Trophoblast cell (in vitro differentiated cells and primary cell): Measurements from ENCODE around the gene S100A8.

Source experiments
- DNase-seq, 2 donors: peaks; one replicate each; pipeline ENCODE4 v3.0.0-alpha.2; 2016
- H2AFZ ChIP-seq: 2 replicates; pipeline ENCODE4 v1.6.1; 2013; ENCODE audit warnings: low read length, moderate library complexity, mild to moderate bottlenecking; ENCODE audit not compliant: insufficient read depth, poor library complexity
- H2AK5ac ChIP-seq: 2 replicates; pipeline ENCODE4 v1.6.1; 2013; ENCODE audit warnings: mild to moderate bottlenecking, low read length
- H2BK120ac ChIP-seq: 2 replicates; pipeline ENCODE4 v1.6.1; 2013; ENCODE audit warnings: low read length, mild to moderate bottlenecking, moderate library complexity; ENCODE audit not compliant: insufficient read depth, poor library complexity
- H2BK12ac ChIP-seq: 2 replicates; pipeline ENCODE4 v1.6.1; 2013; ENCODE audit warnings: mild to moderate bottlenecking, low read length, moderate library complexity
- H2BK5ac ChIP-seq: 2 replicates; pipeline ENCODE4 v1.6.1; 2013; ENCODE audit warnings: low read length, low read depth, moderate library complexity, mild to moderate bottlenecking; ENCODE audit not compliant: poor library complexity
- H3K14ac ChIP-seq: 2 replicates; pipeline ENCODE4 v1.6.1; 2013; ENCODE audit warnings: mild to moderate bottlenecking, low read length
- H3K18ac ChIP-seq: 2 replicates; pipeline ENCODE4 v1.6.1; 2013; ENCODE audit warnings: mild to moderate bottlenecking, low read length
- H3K23ac ChIP-seq: 2 replicates; pipeline ENCODE4 v1.6.1; 2013; ENCODE audit warnings: low read length
- H3K27ac ChIP-seq: 2 replicates; pipeline ENCODE4 v1.5.1; 2013; ENCODE audit warnings: low read depth, mild to moderate bottlenecking, inconsistent platforms, low read length, moderate library complexity
- H3K27me3 ChIP-seq: 2 replicates; pipeline ENCODE4 v1.6.1; 2013; ENCODE audit warnings: inconsistent platforms, mild to moderate bottlenecking, low read length, moderate library complexity; ENCODE audit not compliant: insufficient read depth
- H3K36me3 ChIP-seq, 2 experiments: 1 replicate in 1 of 2; 2 replicates in 1 of 2; pipeline ENCODE4 v1.6.1; 2013; ENCODE audit warnings: low read length in 2 of 2, mild to moderate bottlenecking in 2 of 2, moderate library complexity in 1 of 2; ENCODE audit not compliant: insufficient read depth in 2 of 2, control insufficient read depth in 1 of 2
- H3K4ac ChIP-seq: 2 replicates; pipeline ENCODE4 v1.6.1; 2013; ENCODE audit warnings: low read depth, mild to moderate bottlenecking, low read length, moderate library complexity
- H3K4me1 ChIP-seq, 2 experiments: 1 replicate in 1 of 2; 2 replicates in 1 of 2; pipeline ENCODE4 v1.6.1; 2013; ENCODE audit warnings: low read length in 2 of 2, mild to moderate bottlenecking in 2 of 2, moderate library complexity in 1 of 2; ENCODE audit not compliant: insufficient read depth in 2 of 2, control insufficient read depth in 1 of 2
- H3K4me2 ChIP-seq: 2 replicates; pipeline ENCODE4 v1.6.1; 2013; ENCODE audit warnings: inconsistent platforms, mild to moderate bottlenecking, low read length, moderate library complexity
- H3K4me3 ChIP-seq: 2 replicates; pipeline ENCODE4 v1.5.1; 2013; ENCODE audit warnings: mild to moderate bottlenecking, low read depth, low read length, inconsistent platforms
- H3K79me1 ChIP-seq: one replicate; pipeline ENCODE4 v1.6.1; 2013; ENCODE audit warnings: low read length
- H3K79me2 ChIP-seq: 2 replicates; pipeline ENCODE4 v1.6.1; 2013; ENCODE audit warnings: low read length, mild to moderate bottlenecking; ENCODE audit not compliant: control insufficient read depth, insufficient read depth, poor library complexity
- H3K9ac ChIP-seq: 2 replicates; pipeline ENCODE4 v1.6.1; 2013; ENCODE audit warnings: mild to moderate bottlenecking, low read length
- H3K9me3 ChIP-seq: 2 replicates; pipeline ENCODE4 v1.6.1; 2013; ENCODE audit warnings: low read depth, mild to moderate bottlenecking, control low read depth, inconsistent platforms, low read length; ENCODE audit not compliant: insufficient read depth
- H4K12ac ChIP-seq: 2 replicates; pipeline ENCODE4 v1.6.1; 2013; ENCODE audit warnings: low read depth, mild to moderate bottlenecking, low read length, moderate library complexity
- H4K8ac ChIP-seq: 2 replicates; pipeline ENCODE4 v1.6.1; 2013; ENCODE audit warnings: low read depth, mild to moderate bottlenecking, low read length, moderate library complexity
- H4K91ac ChIP-seq: one replicate; pipeline ENCODE4 v1.6.1; 2013; ENCODE audit warnings: low read depth, mild to moderate bottlenecking, low read length, moderate library complexity
- WGBS: extraction: QIAGEN DNeasy Blood & Tissue Kit; methylation state at CpG from one replicate; pipeline ENCODE4 v1.1.7; 2013; ENCODE audit warnings: missing lambda C conversion rate; ENCODE audit not compliant: insufficient read length, insufficient coverage; ENCODE audit errors: extremely low coverage; 5-methylcytosine and 5-hydroxymethylcytosine counted together

Gene S100A8

GRCh38 chr1:153352523-153352922, 38.4 kb downstream of the S100A8 start:
- WGBS, result no CpG with 5 or more reads among the region's 4 CpGs
- H3K4ac ChIP-seq, result no peak overlapping the region
- H3K9me3 ChIP-seq, result no peaks in the 10 kb centered on the region
- no peak overlapping the region for H3K18ac ChIP-seq
- H2AK5ac ChIP-seq, result no peak overlapping the region
- no peak overlapping the region for H2BK12ac ChIP-seq
- no peak overlapping the region for H2BK120ac ChIP-seq
- H3K79me1 ChIP-seq, result peaks cover 2% of the 10 kb centered on the region
- no peak overlapping the region for H3K27ac ChIP-seq
- H3K14ac ChIP-seq, result no peak overlapping the region
- H4K12ac ChIP-seq, result no peak overlapping the region
- peak; percentile 67 to 85 for DNase-seq
- H3K79me2 ChIP-seq, result no peaks in the 10 kb centered on the region
- H3K23ac ChIP-seq, result no peak overlapping the region
- H2BK5ac ChIP-seq, result no peak overlapping the region
- H3K27me3 ChIP-seq, result no peaks in the 10 kb centered on the region
- no peaks in the 10 kb centered on the region for H3K36me3 ChIP-seq
- no peak overlapping the region for H2AFZ ChIP-seq
- no peak overlapping the region for H3K4me3 ChIP-seq
- H4K8ac ChIP-seq, result no peak overlapping the region
- H3K4me1 ChIP-seq, result peaks cover 8 to 9% of the 10 kb centered on the region in 2 experiments
- H3K9ac ChIP-seq, result no peak overlapping the region
- H3K4me2 ChIP-seq, result no peak overlapping the region
- no peak overlapping the region for H4K91ac ChIP-seq

DNA sequence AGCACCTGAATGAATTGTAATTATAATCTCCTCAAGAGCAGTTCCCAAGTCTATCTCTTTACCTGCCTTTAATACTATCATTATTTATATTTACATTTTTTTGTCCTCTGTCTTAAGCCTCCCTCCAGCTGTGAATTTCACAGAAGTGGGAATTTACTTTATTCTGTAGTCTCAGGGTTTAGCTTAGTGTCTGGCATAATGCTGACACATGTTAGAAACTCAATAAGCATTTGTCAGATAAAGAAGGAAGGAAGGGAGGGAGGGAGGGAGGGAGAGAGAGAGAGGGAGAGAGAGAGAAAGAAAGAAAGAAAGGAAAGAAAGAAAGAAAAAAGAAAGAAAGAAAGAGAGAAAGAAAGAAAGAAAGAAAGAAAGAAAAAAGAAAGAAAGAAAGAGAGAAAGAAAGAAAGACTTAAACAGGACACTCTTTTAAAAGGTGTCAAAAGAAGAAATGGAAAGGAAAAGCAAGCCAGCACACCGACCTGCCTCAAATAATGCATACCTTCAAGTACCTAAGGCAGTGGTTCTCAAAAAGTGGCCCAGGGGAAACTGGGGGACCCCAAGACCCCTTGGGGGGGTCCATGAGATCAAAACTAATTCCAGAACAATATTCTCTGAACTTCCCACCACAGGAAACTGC, 40.4 kb downstream of the S100A8 start:
- Histone ChIP-seq H3K27me3 (no peaks in the 10 kb centered on the region), H4K91ac (no peak overlapping the region), H3K4me3 (no peak overlapping the region), H4K8ac (no peak overlapping the region), H3K14ac (no peak overlapping the region), H3K36me3 (no peaks in the 10 kb centered on the region), H2BK120ac (no peak overlapping the region), H4K12ac (no peak overlapping the region), H3K9ac (no peak overlapping the region), H3K79me2 (no peaks in the 10 kb centered on the region), H2AFZ (no peak overlapping the region), H3K4ac (no peak overlapping the region), H2AK5ac (no peak overlapping the region), H3K23ac (no peak overlapping the region), H2BK12ac (no peak overlapping the region), H3K9me3 (no peaks in the 10 kb centered on the region), H3K79me1 (peaks cover 2% of the 10 kb centered on the region), H2BK5ac (no peak overlapping the region), H3K4me2 (no peak overlapping the region), H3K4me1 (peaks cover 1 to 5% of the 10 kb centered on the region in 2 experiments), H3K18ac (no peak overlapping the region), H3K27ac (no peak overlapping the region)
- WGBS, result no CpG with 5 or more reads among the region's 1 CpG
- no peak for DNase-seq

DNA sequence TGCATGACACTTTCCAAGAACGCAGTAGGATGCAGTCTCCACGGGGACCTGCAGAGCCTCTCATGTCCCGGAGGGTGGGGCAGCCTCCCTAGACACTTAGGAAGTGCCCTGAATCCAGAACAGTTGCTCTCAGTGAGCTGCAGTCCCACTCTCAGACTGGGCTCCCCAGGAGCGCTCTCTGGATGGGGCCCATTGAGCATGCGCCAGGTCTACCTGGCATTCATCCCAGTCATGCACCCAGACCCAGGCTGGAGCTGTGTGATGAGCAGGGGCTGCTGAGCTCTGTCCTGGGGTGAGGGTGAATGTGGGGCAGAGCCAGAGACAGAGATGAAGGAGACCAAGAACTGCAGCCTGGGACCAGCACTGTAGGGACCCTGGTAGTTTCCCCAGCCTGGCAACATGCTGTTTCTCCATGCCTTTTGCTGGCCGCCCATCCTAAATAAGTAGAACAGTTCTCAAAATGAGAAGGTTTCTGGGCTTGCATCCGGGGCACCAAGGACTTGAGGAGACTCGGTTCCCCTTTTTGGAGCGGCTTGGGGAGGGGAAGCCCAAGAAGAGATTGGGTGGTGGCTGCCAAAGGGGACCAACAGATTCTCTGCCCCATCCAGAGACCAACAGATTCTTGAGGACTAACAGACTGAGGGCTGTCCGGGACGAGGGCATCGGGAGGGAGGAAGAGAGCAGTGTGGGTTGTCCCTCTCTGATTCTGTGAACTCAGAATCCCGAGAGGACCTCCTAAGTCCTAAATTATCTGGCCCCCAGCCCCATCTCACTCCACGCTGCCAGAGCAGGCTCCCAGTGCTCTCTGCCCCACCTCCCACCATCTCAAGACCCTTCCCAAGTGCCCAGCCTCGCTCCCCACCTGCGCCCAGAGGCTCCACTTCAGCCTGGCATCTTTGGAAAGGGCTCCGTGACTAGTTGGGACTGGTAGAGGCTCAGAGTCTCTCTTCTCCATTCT, 41.2 kb downstream of the S100A8 start:
- Histone ChIP-seq H2BK5ac (no peak overlapping the region), H3K36me3 (no peaks in the 10 kb centered on the region), H3K23ac (no peak overlapping the region), H3K4me3 (no peak overlapping the region), H3K27me3 (no peaks in the 10 kb centered on the region), H3K4me1 (peaks cover 2 to 5% of the 10 kb centered on the region in 2 experiments), H3K79me2 (no peaks in the 10 kb centered on the region), H3K9ac (no peak overlapping the region), H3K79me1 (peaks cover 2% of the 10 kb centered on the region), H2BK120ac (no peak overlapping the region), H4K12ac (no peak overlapping the region), H2BK12ac (peak overlapping the region; percentile 47), H2AK5ac (peak overlapping the region; percentile 36), H3K4me2 (no peak overlapping the region), H4K91ac (no peak overlapping the region), H3K18ac (no peak overlapping the region), H2AFZ (no peak overlapping the region), H4K8ac (no peak overlapping the region), H3K14ac (no peak overlapping the region), H3K27ac (no peak overlapping the region), H3K9me3 (no peaks in the 10 kb centered on the region), H3K4ac (no peak overlapping the region)
- no CpG with 5 or more reads among the region's 17 CpGs for WGBS
- DNase-seq, result no peak

DNA sequence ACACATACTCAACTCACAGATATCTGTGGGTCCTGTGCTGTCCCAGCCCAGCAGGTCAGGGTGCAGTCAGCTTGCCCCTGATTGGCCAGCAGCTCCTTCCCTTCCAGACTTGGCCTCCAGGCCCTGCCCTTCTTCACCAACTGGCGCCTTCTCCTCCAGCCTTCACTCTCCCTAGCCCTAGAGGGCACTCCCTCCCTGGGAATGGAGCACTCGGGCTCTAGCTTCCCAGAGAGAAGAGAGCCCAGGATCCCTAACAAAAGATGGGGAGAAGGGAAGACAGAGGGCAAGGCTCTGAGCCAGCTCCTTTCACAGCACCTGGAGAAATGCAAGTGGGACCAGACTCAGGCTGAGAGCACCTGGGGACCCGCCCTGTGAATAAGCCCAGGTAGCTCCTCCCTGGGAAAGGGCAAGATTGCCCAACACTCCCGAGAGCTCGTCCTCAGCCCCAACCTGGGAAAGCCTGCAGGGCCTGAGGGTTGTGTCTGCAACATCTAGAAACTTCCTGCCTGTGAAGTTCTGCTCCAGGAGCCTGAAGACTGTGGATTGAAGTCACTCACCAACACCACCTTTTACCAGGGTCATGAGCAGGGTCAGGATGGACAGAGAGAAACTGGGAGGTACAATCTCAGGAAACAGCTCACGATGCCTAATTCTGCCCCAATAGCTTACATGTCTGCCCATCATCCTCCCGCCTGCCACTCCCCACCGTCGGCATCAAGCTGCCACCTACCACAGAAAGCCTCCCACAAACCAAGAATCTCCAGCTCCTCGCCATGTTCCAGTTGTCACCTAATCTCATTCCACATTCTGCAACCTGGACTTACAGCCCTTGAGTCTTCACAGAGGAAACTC, 42.1 kb downstream of the S100A8 start, which contains the start of gene PGLYRP4:
TSS of gene PGLYRP4 (minus strand) at position 331 of the 852 bp plus-strand sequence. CDS start 909 bp downstream, outside the sequence.
- no peak within 1 kb of the TSS for H4K91ac ChIP-seq
- peaks cover 7% of the 10 kb centered on the region in 2 experiments for H3K4me1 ChIP-seq
- H2BK120ac ChIP-seq, result no peak within 1 kb of the TSS

More for the DNA sequence above, 42.1 kb downstream of the S100A8 start, which contains the start of gene PGLYRP4:
- Histone ChIP-seq H3K4me2 (no peak within 1 kb of the TSS), H3K14ac (no peak within 1 kb of the TSS), H3K9me3 (no peaks in the 10 kb centered on the region), H3K18ac (no peak within 1 kb of the TSS), H2AK5ac (no peak within 1 kb of the TSS), H3K27me3 (no peaks in the 10 kb centered on the region), H2AFZ (no peak within 1 kb of the TSS), H3K36me3 (no peaks in the 10 kb centered on the region), H3K4me3 (no peak within 1 kb of the TSS), H4K12ac (no peak within 1 kb of the TSS), H3K79me2 (no peaks in the 10 kb centered on the region), H3K27ac (no peak within 1 kb of the TSS), H3K23ac (no peak within 1 kb of the TSS), H2BK12ac (no peak within 1 kb of the TSS), H4K8ac (no peak within 1 kb of the TSS), H3K4ac (no peak within 1 kb of the TSS), H3K9ac (no peak within 1 kb of the TSS), H3K79me1 (peaks cover 2% of the 10 kb centered on the region), H2BK5ac (no peak within 1 kb of the TSS)
- no CpG with 5 or more reads among the region's 10 CpGs for WGBS
- peak; percentile 51 to 56 for DNase-seq
